Esophagus squamous epithelium (tissue), 5 donors: ENCODE results near the gene ENOPH1. TPM values are rescaled to one million over a fixed set of nuclear protein-coding genes. Genes with fewer than 3 reads are reported as not detected.

Experiments used
- DNase-seq: peaks from one replicate; lab custom pipeline; 2025; lab: John Stamatoyannopoulos, UW
- H3K27ac ChIP-seq, 4 donors: fragments of 200-600 bp; sonication (generic); one replicate each; pipeline ENCODE4 v1.5.1; 2016 to 2019; ENCODE audit warnings: mild to moderate bottlenecking in 1 of 4
- H3K27me3 ChIP-seq, 4 donors: fragments of 200-600 bp; sonication (generic); 1 replicate in 3 of 4; 2 replicates in 1 of 4; pipeline versions ENCODE4 v1.5.1 to v1.6.0; 2017 to 2021; ENCODE audit warnings: antibody characterized with exemption in 1 of 4
- H3K36me3 ChIP-seq, 3 donors: fragments of 200-600 bp; sonication (generic); one replicate each; pipeline ENCODE4 v1.5.1; 2016 to 2019
- H3K4me1 ChIP-seq, 3 donors: fragments of 200-600 bp; sonication (generic); one replicate each; pipeline ENCODE4 v1.5.1; 2017 to 2019
- H3K4me3 ChIP-seq, 4 donors: fragments of 200-600 bp; sonication (generic); 1 replicate in 3 of 4; 2 replicates in 1 of 4; pipeline ENCODE4 v1.5.1; 2016 to 2019; ENCODE audit warnings: mild to moderate bottlenecking in 2 of 4, moderate library complexity in 1 of 4
- H3K9me3 ChIP-seq, 3 donors: fragments of 200-600 bp; sonication (generic); one replicate each; pipeline ENCODE4 v1.5.1; 2016 to 2019
- POLR2A ChIP-seq, 4 donors: fragments of 450-650 bp; IDR thresholded peaks; one replicate each; pipeline ENCODE4 v1.6.1; 2017; ENCODE audit warnings: antibody characterized with exemption in 4 of 4, mild to moderate bottlenecking in 4 of 4, moderate library complexity in 3 of 4
- WGBS, 2 donors: methylation state at CpG; one replicate each; pipeline ENCODE4 v1.1.5; 2018; 5-methylcytosine and 5-hydroxymethylcytosine counted together
- intact Hi-C: fragments of 100-400 bp; cut with DNase I; formaldehyde crosslinking; loops from one replicate; pipeline ENCODE4 v1.15.0; 2022
- total RNA-seq, 4 donors: library from RNA; depleted of rRNA; stranded (reverse); fragments of >200 nt; gene quantifications; one replicate each; pipeline ENCODE4 v1.1.0, GENCODE V29; 2016
- TF ChIP-seq, protein P1 (sequence below), 6 experiments: fragments of 450-650 bp in 4 of 6; fragments of 200-600 bp in 2 of 6; sonication (generic) in 2 of 6; IDR thresholded peaks; one replicate each; pipeline ENCODE4 v1.5.1; 2016 to 2019; ENCODE audit warnings: antibody characterized with exemption in 6 of 6, mild to moderate bottlenecking in 4 of 6, moderate library complexity in 4 of 6
- donor health status: DM: yes; HTN: yes; CAD: no.

The ENOPH1 gene
- total RNA-seq = 10 to 100 TPM; 21.3 to 39.8 (median 29.9) TPM

DNA sequence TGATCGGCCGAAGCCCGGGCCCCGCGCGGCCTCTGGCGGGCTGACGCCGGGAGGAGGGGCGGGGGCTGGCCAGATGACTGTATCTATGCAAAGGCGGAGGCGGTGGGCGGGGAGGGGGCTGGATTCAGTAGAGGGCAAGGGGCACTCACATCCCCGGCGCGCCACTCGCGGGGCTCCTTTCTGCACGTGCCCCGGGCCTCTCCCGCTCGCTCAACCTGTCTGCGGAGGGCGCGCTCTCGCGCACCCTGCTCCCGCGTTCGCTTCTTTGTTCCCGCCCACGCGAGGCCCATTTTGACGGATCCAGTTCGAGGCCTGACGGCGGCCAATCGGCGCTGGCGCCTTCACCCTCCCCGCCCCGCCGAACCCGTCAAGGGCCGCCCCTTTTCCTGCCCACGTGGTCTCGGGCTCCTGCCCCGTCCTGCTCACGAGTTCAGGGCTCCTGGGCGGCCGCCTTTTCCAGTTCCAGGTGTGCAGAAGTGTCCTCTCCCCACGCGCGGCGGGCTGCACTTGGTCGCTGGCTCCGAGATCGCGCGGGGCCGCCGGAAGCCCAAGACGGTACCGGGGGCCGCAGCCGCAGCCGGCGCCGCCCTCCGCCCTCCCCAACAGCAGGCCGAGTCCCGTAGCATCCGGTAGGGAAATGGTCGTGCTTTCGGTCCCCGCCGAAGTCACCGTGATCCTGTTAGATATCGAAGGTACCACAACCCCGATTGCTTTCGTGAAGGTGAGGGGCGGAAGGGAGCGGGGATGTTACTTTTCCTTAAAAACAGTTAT lies at the start of gene ENOPH1, which contains the start of gene HNRNPDL:
ENOPH1 (plus strand) TSS at position 398 of the 771 bp plus-strand sequence; CDS start at position 638, 240 bp downstream.
HNRNPDL (minus strand) TSS at position 270 of the 771 bp plus-strand sequence. CDS start 772 bp downstream, outside the sequence.
- intact Hi-C loops = no loop called here
- WGBS, 2 donors = 0% methylated on average over 1 to 45 of the region's 83 CpGs
- peak; percentile 74 for DNase-seq

DNA sequence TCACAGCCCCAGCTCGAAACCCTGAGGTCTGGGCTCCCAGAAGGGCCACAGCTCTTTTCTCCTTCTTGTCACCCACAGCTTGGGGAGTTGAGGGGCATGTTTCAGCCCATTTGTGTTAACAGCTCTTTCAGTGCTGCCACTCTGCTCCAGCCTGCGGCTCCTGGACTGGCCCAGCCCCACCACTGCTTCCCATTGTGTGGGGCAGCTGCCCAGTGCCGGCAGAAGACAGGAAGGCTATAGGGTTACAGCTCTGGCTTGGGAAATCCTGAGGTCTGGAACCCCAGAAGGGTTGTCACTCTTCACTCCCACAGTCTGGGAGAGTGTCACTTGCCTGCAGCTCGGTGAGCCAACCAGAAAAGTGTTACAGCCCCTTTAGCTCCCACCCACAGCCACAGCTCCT lies 49.6 kb upstream of the ENOPH1 start:
- no peak for DNase-seq
- no peak overlapping the region for H3K4me3 ChIP-seq
- no peaks in the 10 kb centered on the region for H3K36me3 ChIP-seq
- WGBS, 2 donors = 70% methylated on average over 4 of the region's 4 CpGs; no CpG with 5 or more reads in 1 of the 2 donors
- no peak for TF ChIP-seq POLR2A (IDR thresholded peaks at IDR 0.05)
- TF ChIP-seq, protein P1, sequence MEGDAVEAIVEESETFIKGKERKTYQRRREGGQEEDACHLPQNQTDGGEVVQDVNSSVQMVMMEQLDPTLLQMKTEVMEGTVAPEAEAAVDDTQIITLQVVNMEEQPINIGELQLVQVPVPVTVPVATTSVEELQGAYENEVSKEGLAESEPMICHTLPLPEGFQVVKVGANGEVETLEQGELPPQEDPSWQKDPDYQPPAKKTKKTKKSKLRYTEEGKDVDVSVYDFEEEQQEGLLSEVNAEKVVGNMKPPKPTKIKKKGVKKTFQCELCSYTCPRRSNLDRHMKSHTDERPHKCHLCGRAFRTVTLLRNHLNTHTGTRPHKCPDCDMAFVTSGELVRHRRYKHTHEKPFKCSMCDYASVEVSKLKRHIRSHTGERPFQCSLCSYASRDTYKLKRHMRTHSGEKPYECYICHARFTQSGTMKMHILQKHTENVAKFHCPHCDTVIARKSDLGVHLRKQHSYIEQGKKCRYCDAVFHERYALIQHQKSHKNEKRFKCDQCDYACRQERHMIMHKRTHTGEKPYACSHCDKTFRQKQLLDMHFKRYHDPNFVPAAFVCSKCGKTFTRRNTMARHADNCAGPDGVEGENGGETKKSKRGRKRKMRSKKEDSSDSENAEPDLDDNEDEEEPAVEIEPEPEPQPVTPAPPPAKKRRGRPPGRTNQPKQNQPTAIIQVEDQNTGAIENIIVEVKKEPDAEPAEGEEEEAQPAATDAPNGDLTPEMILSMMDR (IDR thresholded peaks at IDR 0.05) = no peak
- H3K9me3 ChIP-seq = peaks cover 0 to under 1% (median 0%) of the 10 kb centered on the region in 3 donors
- no peaks in the 10 kb centered on the region for H3K27me3 ChIP-seq
- H3K27ac ChIP-seq = no peak overlapping the region
- H3K4me1 ChIP-seq = peaks cover 3 to 21% (median 5%) of the 10 kb centered on the region in 3 donors
- intact Hi-C loops = no loop called here

More for the DNA sequence above, at the start of gene ENOPH1, which contains the start of gene HNRNPDL:
- H3K27me3 ChIP-seq = no peaks in the 10 kb centered on the region
- peak within 1 kb of the TSS; percentile 81 to 95 (median 85) for H3K4me3 ChIP-seq
- H3K27ac ChIP-seq = peak within 1 kb of the TSS; percentile 97 to 100 (median 98)
- TF ChIP-seq, protein P1 (IDR thresholded peaks at IDR 0.05) = peak in 1 of 6 experiments; percentile 21
- peak in 3 of 4 donors; percentile 57 to 74 (median 59) for TF ChIP-seq POLR2A (IDR thresholded peaks at IDR 0.05)
- peaks cover 0 to 33% (median 15%) of the 10 kb centered on the region in 3 donors for H3K36me3 ChIP-seq
- no peaks in the 10 kb centered on the region for H3K9me3 ChIP-seq
- H3K4me1 ChIP-seq = peaks cover 6 to 62% (median 31%) of the 10 kb centered on the region in 3 donors

DNA sequence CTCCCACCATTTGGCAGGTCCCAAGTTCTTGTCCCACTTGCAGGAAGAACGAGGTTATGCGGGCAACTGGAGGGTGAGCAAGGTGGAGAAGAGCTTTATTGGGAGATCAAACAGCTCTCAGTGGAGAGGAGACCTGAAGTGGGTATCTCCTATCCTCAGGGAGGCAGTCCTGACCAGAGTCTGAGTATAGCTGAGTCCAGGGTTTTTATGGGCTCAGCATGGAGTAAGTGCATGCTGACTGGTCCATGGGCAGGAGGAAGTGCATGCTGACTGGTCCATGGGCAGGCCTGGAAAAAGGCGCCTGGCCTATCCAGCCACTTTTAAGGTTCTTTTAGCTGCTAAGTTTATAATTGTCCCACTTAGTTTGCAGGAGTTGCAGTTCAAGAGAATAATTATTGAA lies 49.2 kb upstream of the ENOPH1 start:
- no peak overlapping the region for H3K4me3 ChIP-seq
- H3K27ac ChIP-seq = no peak overlapping the region
- peaks cover 0 to 4% (median 0%) of the 10 kb centered on the region in 3 donors for H3K9me3 ChIP-seq
- intact Hi-C loops = no loop called here
- H3K4me1 ChIP-seq = peaks cover 0 to 17% (median under 1%) of the 10 kb centered on the region in 3 donors
- 100% methylated on average over 1 to 2 of the region's 3 CpGs for WGBS, 2 donors
- DNase-seq = no peak
- no peaks in the 10 kb centered on the region for H3K27me3 ChIP-seq
- no peaks in the 10 kb centered on the region for H3K36me3 ChIP-seq
- no peak for TF ChIP-seq POLR2A (IDR thresholded peaks at IDR 0.05)
- TF ChIP-seq, protein P1 (IDR thresholded peaks at IDR 0.05) = no peak

DNA sequence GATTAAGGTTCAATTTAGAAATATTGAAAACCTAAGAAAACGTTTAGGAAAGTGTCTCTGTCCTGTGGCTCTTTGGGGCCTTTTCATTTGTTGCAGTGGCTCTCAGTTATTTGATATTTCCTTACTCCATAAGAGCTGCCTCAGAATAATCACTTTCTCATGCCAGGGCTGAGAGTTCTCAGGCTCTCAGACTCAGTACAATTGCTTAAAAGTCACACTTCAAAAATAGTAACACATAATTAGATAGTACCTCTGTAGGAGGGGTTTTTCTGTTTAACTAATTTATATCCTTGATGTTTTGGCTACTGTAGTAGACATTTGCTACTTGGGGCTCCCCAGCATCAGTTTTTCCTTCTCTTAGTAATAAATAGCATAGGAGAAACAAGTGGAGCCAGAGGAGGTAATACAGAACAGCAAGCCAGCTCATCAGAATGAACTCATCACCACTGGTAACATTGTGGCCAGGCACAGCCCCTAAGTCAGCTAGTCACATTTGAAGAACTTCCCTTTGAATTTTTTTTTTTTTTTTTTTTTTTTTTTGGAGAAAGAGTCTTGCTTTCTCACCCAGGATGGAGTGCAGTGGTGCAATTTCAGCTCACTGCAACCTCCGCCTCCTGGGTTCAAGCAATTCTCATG lies 48.6 kb upstream of the ENOPH1 start:
- Histone ChIP-seq H3K4me3 (no peak overlapping the region), H3K27ac (no peak overlapping the region), H3K9me3 (peaks cover 0 to 5% (median 0%) of the 10 kb centered on the region in 3 donors), H3K4me1 (peaks cover 0 to 14% (median 0%) of the 10 kb centered on the region in 3 donors), H3K36me3 (no peaks in the 10 kb centered on the region), H3K27me3 (no peaks in the 10 kb centered on the region)
- intact Hi-C loops = no loop called here
- no peak for DNase-seq
- no peak for TF ChIP-seq POLR2A (IDR thresholded peaks at IDR 0.05)
- TF ChIP-seq, protein P1 (IDR thresholded peaks at IDR 0.05) = no peak
- 81 to 86% methylated on average over 2 of the region's 2 CpGs for WGBS, 2 donors
